ENCODE results near the gene NDUFS8.
A peak's percentile ranks its signal among the peaks of the same experiment; 100 is the strongest.

Gene NDUFS8

GRCh38 chr11:68082481-68082880 lies 52.0 kb downstream of the NDUFS8 start:
- H3K27me3 Mint-ChIP-seq (ENCODE audit: low read depth, poor library complexity) = no peaks in the 10 kb centered on the region
- H3K27ac Mint-ChIP-seq = no peak overlapping the region
- no peaks in the 10 kb centered on the region for H3K9me3 Mint-ChIP-seq
- peaks cover 26% of the 10 kb centered on the region for H3K4me1 Mint-ChIP-seq
- DNase-seq = no peak
- no peak overlapping the region for H3K4me3 Mint-ChIP-seq
- H3K36me3 Mint-ChIP-seq (ENCODE audit: low read depth) = peaks cover 30% of the 10 kb centered on the region
- TF ChIP-seq CTCF (IDR thresholded peaks at IDR 0.05) = no peak

- peak overlapping the region; percentile 6 for H3K27ac Mint-ChIP-seq
- H3K9me3 Mint-ChIP-seq = no peaks in the 10 kb centered on the region
Observed at GRCh38 chr11:68083517-68083916, 53.0 kb downstream of the NDUFS8 start.

More at GRCh38 chr11:68083517-68083916, 53.0 kb downstream of the NDUFS8 start:
- no peaks in the 10 kb centered on the region for H3K27me3 Mint-ChIP-seq (ENCODE audit: low read depth, poor library complexity)
- no peak for TF ChIP-seq CTCF (IDR thresholded peaks at IDR 0.05)
- peaks cover 30% of the 10 kb centered on the region for H3K4me1 Mint-ChIP-seq
- H3K4me3 Mint-ChIP-seq = no peak overlapping the region
- DNase-seq = no peak
- peaks cover 24% of the 10 kb centered on the region for H3K36me3 Mint-ChIP-seq (ENCODE audit: low read depth)
